Retinal pigment epithelial cell (primary cell): ENCODE results near the gene MXD4.

Experiments used
- DNase-seq: peaks from one replicate; pipeline ENCODE4 v3.0.0-alpha.2; 2010; ENCODE audit warnings: low read depth
- H3K4me3 ChIP-seq: 2 replicates; pipeline ENCODE4 v1.5.1; 2011; ENCODE audit warnings: mild to moderate bottlenecking, low read length, control low read depth, moderate library complexity
- TF ChIP-seq, protein P1 (sequence below): conservative IDR thresholded peaks from 2 replicates; pipeline ENCODE4 v1.5.1; 2011; ENCODE audit warnings: low read depth, low read length, control low read depth, inconsistent platforms

MXD4 gene

DNA sequence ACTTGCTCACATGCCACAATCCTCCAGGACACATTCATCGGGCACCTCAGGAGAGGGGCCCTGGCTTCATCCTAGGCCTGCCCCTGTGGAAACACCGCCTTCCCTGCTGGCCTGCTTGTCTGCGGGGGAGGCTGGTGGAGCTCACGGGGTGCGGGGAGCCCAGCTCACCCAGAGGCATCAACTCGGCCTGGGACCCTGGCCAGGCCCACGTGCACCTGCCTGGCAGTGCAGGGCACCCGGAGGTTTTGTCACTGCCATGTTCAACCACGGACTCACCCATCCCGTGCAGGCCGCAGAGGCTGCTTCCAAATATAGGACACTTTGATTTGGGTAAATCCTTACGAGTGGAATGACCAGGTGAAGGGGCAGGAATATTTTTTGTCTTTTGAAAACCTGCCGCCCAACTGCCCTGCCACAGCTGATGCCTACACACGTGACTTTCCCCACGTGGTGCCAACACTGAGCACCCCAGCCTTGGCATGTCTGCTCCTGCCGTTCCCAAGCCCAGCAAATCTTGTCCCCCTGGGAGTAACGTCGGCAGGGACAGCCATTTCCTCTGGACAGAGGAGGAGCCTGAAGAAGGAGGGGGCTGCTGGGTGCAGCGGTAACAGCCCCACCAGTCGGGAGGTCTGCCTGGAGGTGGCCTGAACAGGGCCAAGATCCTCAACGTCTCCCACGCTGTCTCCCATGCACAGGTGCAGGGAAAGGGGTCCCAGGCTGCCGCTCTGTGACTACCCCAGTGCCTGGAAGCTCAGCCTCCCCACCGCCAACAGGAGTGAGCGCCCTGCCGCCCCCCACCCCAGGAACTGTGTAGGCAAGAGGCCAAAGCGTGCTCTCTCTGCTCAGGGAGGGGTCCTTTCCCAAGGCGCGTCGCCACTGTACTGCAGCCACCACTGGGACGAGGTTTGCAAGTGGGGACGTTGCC, 8.5 kb downstream of the MXD4 start:
- H3K4me3 ChIP-seq = no peak overlapping the region
- TF ChIP-seq, protein P1, sequence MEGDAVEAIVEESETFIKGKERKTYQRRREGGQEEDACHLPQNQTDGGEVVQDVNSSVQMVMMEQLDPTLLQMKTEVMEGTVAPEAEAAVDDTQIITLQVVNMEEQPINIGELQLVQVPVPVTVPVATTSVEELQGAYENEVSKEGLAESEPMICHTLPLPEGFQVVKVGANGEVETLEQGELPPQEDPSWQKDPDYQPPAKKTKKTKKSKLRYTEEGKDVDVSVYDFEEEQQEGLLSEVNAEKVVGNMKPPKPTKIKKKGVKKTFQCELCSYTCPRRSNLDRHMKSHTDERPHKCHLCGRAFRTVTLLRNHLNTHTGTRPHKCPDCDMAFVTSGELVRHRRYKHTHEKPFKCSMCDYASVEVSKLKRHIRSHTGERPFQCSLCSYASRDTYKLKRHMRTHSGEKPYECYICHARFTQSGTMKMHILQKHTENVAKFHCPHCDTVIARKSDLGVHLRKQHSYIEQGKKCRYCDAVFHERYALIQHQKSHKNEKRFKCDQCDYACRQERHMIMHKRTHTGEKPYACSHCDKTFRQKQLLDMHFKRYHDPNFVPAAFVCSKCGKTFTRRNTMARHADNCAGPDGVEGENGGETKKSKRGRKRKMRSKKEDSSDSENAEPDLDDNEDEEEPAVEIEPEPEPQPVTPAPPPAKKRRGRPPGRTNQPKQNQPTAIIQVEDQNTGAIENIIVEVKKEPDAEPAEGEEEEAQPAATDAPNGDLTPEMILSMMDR = no peak
- no peak for DNase-seq

DNA sequence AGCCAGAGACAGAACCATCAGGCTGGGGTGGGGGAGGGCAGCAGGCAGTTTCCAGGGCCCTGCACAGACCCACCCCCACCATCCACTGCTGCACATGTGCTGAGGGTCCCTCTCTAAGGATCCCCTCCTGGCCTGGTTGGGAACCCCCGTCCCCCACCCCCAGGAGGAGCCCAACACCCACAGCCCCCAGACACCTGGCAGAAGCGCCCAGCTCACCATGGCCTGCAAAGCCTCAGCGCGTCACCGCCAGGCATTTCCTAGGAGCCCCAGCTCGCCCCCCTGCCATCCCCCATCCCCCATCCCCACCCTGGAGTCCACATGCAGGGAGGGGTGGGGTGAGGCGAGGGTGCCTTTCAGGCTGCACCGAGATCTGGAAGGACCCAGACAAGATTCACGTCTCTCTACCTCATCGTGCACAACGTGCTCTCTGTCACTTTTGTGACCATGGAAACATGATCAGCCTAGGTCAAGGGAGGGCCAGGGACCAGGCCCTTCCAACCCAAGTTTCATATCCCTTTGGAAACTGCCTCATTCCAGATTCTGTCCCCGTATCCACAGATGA, 9.3 kb downstream of the MXD4 start:
- no peak for DNase-seq
- TF ChIP-seq, protein P1 = no peak
- H3K4me3 ChIP-seq = no peak overlapping the region

DNA sequence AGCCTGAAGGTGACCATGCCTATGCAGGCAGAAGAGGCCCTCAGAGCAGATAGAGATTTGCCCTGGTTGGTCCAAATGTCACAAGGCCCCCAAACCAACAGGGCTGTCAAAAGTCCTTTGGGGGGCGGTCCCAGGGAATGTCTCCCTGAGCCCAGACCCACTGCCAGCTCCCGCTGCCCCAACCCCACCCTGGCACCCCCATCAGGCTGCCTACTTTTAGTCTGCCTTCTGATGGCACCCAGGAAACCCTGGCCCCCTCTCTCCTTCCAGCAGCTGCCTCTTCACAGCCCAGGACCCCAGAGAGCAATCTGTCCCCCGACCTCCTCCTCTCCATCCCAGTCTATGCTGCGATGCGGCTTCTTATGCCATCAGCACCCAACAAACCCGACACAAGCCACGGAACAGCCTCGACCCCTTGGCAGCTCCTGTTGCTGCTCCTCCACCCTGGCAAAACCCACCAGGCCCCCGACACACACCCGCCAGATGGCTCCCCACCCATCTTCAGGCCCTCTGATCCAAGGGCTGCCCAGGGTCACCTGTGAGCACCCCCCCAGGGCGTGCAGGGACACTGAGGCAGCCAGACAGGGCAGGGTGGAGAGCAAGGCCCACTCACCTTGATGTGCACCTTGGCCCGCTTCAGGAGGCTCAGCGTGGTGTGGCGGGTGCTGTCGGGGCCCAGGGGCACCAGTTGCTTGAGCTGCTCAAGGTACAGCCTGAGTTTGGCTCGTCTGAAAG, 9.9 kb downstream of the MXD4 start:
- TF ChIP-seq, protein P1 = no peak
- H3K4me3 ChIP-seq = no peak overlapping the region
- no peak for DNase-seq

GRCh38 chr4:2251073-2251794, 10.7 kb downstream of the MXD4 start:
- no peak overlapping the region for H3K4me3 ChIP-seq
- TF ChIP-seq, protein P1 = no peak
- DNase-seq = no peak

GRCh38 chr4:2250357-2251072, 11.4 kb downstream of the MXD4 start:
- no peak for DNase-seq
- no peak overlapping the region for H3K4me3 ChIP-seq
- TF ChIP-seq, protein P1 = no peak

- TF ChIP-seq, protein P1 = no peak
- no peak for DNase-seq
- H3K4me3 ChIP-seq = no peak overlapping the region
Observed at GRCh38 chr4:2249526-2250356, 12.2 kb downstream of the MXD4 start.
